Left lobe of liver (tissue), 2 donors: ENCODE results near the gene DCX. TPM values are rescaled to one million over a fixed set of nuclear protein-coding genes. Genes with fewer than 3 reads are reported as not detected.
"Not testable (repeated sequence)": the region's sequence is repeated elsewhere in the genome, so short reads cannot be mapped to it uniquely, and the experiment has no call there.

ENCODE experiments used
- ATAC-seq: fragments of 200-7000 bp; cut with Tn5 transposase; one replicate; pipeline ENCODE4 v1.9.1; 2020; ENCODE audit warnings: mild to moderate bottlenecking, moderate library complexity
- DNase-seq: peaks from one replicate; pipeline ENCODE4 v3.0.0-alpha.2; 2020; ENCODE audit warnings: low spot score
- total RNA-seq: library from RNA; stranded (reverse); gene quantifications from one replicate; pipeline ENCODE4 v1.2.1, GENCODE V29; 2021
- donor health status: DM: no; HTN: no; CAD: no; lungs with moderate emphysema.
- donor health status: DM: no; HTN: yes; CAD: no.

DCX gene
- total RNA-seq, 1 donor from 2014 or later: not detected

DNA sequence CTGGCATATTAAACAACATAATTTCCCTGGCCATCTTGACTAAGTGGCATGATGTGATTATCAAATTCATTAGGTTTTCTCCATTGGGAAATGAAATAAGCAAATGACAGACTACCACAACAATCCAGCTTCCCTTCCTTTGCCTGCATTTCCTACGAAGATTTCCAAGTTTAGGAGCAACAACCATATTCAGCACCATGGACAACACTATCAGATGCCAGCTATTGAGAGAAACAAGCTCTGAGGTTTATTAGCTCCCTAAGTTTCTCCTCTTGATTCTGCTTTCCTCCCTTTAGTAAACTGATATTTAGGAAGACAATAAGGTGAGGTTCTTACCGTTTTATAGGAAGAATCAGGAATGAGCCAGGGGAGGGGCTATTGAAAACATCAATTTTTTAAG, 36.2 kb downstream of the DCX start:
- ATAC-seq: no peak
- no peak for DNase-seq

DNA sequence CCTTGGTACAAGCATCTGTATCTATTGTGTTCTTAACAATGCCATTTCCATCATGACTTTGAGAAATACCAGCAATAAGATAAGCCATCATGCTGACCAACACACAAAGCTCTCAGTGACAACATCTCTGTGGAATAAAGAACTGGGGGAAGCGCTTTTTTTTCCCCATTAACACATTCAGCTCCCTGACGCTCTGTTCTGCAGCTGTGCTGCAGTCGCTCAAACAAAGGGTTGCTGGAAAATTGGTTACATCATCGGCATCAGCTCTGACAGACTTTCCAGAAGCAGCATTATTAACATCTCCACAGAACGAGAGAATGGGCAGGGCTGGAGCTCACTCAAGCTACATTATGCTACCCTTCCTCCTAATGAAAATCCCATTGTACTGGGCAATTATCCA, 39.9 kb downstream of the DCX start:
- ATAC-seq (no peak), DNase-seq (no peak)

DNA sequence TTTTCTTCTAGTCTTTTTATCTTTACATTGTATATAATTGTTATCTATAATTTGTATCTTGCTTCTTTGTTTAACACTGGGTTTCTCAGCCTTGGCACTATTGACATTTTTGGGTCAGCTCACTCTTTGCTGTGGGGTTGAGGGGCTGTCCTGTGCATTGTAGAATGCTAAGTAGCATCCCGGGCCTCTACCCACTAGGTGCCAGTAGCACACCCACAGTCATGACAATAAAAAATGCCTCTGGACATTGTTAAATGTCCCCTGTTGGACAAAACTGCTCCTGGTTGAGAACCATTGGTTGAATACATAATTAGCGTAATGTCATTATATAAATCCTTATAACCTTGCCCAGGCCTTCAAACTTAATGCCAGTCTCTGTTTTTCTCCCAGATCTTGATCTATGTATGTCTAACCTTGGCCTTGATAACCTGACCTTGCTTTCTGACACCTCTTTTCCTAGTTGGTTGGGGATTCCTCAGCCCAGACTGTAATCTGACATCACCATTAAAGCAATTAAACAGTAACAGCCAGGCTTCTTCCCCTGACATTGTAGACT, 46.1 kb downstream of the DCX start:
- ATAC-seq (no peak), DNase-seq (no peak)

DNA sequence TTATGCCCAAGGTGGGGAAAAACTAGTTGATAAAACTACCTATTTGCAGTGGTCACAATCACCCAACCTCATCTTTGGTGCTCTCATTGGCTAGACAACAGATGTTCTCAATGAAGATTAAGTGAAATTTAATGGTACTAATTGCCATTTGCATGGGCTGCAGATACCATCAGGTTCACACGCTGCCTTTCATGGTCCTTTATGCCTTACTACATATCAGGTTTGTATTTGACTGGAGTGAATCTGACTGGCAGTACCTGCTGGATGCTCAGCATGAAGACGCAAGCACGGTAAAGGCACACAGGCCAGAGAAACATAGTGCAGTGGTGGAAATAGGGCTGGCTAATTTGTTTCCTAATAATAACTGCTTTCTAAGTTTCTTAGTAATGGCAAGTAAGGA, 48.3 kb downstream of the DCX start:
- no peak for ATAC-seq
- DNase-seq: no peak

DNA sequence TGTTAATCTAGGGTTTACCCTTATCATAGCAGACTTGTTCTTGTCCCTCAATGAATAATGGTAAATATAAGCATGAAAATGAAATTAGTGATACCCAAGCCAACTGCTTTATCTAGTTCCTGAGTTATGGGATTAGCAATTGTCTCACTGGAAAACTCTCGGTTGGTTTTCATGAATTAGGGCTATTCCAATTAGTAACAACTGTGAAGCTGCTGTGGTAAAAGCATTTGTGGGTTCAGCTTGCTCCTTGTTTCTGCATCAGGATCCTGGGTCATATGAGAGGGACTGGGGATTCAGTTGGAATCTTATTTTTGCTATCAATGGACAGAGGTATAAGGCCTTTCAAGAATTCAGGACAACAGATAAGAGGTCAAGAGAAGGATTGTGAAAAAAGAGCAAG, 50.2 kb downstream of the DCX start:
- DNase-seq: no peak
- no peak for ATAC-seq

DNA sequence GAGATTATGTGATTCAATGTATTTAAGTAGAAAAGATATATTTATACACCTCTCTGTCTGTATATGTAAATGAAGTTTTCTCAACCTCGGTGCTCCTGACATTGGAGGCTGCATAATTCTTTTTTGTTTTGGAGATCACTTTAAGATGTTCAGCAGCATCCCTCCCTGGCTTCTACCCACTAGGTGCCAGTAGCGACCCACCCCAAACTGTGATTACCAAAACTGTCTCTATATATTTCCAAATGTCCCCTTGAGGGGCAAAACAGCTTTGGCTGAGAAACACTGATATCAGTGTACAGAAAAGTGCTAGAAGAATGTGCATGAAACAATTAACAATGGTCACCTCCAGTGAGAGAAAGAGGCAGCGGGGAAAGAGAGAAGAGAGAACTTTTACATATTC, 51.2 kb downstream of the DCX start:
- DNase-seq (no peak), ATAC-seq (no peak)

DNA sequence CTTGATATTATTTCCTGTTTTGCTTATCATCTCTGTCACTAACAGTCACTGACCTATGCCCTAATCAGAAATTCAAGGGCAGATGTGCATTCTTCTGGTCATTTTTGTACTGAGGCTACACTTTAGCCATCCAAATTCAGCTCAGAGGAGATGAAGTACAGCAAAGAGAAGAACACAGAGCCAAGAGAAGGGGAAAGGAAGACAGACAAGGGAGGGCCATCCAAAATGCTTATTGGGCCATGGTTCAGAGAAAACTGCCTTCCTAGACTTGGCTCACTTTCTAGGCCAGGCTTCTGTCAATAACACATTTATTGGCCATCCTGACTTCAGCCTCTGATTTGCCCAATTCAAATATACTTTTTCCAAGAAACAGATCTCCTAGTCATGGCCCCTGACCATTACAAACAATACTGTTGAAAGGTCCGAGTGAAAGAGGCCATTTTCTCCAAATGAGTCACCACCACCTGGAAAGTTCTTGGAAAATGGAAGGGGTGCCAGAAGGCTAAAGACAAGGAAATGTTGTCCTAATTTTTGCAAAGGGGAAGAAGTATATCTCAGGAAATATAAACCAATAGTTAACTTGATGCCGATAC, 56.4 kb downstream of the DCX start:
- no peak for ATAC-seq
- DNase-seq: no peak

DNA sequence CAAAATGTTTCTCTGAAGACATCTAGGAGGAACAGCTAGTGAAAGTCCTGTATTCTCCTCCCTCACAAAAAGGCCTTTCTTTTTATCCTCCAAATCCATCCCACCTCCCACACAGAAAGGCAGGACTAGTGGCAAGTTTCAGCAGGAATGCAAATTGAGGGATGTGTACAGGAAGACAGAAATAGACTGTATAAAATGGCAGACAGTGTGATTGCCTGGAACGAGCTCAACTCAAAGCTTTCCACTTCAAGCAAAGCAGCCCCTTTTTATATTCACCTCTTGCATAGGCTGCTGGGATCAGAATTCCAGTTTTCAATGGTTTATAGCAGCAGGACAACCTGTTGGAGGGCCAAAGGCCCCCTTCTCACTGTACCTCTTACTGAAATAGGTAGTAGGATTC, 57.5 kb downstream of the DCX start:
- ATAC-seq (no peak), DNase-seq (no peak)

DNA sequence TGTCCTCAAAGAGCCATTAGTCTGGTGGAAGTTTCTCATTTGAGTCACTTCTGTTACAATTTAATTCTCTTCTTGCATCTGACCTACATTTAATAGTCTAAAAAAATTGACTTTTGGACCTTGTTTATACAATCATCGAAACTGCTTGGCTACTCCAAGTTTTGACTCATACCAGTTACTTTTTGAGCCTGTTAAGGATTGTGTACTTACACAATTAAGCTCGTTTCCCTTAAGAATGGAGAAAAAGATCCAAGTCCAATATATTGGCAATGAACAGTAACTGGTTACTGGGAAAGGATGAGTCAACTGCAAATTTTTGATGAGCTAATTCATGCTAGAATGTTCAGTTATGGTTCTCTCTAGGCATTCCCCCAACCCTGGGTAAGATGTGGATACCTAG, 58.2 kb downstream of the DCX start:
- DNase-seq: no peak

DNA sequence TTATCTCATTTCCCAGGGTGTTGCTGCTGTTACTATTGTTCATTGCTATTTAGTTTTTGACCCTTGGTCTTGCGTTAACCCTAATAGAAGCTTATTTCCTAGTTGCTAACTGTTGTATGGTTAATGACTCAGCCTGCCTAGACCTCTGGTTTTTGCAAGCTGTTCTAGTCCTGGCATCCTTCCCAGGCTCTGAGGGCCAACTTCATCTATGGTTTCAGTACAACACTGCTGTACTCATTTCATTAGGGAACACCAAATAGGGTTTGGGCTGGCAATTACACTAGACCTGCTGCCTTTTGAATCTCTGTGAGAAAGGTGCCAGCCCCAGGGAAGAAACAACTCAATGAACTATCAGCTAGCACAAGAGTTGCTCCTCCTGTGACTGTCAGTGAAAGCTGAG, 59.6 kb downstream of the DCX start:
- DNase-seq (peak; percentile 40), ATAC-seq (peak; percentile 60)

More for the DNA sequence above, 58.2 kb downstream of the DCX start:
- ATAC-seq: no peak

DNA sequence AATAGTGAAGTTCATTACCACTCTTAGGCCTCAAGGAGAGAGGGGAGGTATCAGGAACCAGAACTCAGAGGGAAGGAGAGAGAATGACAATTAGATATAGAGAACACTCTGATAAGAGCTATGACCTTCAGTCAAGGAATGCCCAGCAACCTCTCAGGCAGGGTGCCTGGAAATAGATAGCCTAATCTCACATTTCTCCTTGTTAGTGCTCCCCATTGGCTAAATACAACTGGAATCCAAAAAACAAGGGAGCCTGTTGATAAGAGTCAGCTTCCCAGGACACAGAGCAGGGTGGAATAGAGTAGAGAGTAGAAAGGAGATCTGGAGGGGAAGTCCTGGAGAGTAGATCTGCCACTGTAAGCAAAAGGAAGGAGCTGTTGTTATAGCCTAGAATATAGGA, 62.1 kb downstream of the DCX start:
- no peak for ATAC-seq
- no peak for DNase-seq

DNA sequence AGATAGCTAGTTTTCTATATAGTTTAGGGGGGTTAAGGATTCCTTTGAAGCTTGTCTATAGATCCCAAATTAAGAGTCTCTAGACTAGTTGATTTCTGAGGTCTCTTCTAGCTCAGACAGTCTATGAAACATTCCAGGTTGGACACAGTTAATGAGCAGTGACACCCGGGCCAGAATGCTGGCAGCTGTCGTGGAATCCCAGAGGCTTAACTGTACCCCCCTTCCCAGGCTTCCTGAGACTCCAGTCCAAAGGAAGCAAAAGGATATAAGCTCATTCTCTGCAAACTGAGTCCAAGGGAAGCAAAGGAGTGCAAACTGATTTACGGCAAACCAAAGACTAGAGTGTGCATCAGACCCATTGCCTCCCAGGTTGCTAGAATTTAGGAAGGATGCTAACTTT, 62.9 kb downstream of the DCX start:
- ATAC-seq (no peak), DNase-seq (no peak)

DNA sequence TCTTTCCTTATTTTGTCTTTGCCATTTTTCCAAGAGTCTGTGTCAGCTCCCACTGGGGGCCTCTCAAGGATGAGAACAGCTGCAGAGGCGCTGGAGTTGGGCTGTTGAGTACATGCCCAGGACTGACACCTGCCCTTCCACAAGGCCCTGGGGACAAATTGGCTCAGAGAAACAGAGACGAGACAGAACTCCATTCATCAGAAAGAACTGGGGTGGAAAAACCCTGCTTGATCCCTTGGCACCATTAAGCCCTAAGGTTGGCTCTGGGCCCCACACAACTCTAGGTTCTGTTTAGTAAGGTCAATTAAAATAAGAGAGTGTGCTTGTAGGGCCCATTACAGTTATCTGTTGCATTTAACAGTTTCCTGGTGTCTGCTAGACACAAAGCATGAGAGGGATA, 63.6 kb downstream of the DCX start:
- DNase-seq (no peak), ATAC-seq (no peak)

DNA sequence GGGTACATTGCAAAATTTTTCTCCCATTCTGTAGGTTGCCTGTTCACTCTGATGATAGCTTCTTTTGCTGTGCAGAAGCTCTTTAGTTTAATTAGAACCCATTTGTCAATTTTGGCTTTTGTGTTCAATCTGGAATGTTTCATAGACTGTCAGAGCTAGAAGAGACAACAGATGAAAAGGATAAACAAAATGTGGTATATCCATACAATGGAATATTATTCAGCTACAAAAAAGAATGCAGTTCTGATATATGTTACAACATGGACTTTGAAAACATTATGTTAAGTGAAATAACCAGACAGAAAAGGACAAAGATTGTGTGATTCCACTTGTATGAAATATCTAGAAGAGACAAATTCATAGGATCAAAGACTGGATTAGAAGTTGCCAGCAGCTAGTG, 65.8 kb downstream of the DCX start:
- not testable (repeated sequence) for ATAC-seq, DNase-seq

DNA sequence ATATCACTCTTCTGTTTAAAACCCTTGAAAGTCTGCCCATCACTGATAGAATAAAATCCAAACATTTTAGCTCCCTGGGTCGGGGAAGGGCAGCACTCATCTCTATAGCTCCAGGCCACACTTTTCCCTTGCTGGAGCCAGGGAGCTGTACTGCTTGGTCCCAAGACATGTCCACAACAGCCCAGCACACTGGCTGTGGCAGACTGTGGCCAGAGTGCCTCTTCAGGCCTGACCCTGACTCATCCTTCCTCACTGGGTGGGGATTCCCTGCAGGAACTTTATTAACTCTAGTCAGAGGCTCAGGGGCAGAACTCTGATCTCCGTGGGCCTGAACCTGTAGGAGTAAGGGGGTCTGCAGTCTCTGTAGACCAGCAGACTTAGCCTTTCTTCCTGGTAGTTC, 71.9 kb downstream of the DCX start:
- DNase-seq (no peak), ATAC-seq (no peak)

DNA sequence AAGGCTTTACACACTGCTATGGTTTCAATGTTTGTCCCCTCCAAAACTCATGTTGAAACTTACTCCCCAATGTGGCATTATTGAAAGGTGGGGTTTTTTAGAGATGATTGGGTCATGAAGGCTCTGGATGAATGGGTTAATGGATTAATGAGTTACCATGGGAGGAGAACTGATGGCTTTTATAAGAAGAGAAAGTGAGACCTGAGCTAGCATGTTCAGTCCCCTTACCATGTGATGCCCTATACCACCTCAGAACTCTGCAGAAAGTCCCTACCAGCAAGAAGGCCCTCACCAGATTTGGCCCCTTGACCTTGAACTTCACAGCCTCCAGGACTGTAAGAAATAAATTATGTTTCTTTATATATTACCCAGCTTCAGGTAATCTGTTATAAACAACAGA, 72.8 kb downstream of the DCX start:
- ATAC-seq: no peak

DNA sequence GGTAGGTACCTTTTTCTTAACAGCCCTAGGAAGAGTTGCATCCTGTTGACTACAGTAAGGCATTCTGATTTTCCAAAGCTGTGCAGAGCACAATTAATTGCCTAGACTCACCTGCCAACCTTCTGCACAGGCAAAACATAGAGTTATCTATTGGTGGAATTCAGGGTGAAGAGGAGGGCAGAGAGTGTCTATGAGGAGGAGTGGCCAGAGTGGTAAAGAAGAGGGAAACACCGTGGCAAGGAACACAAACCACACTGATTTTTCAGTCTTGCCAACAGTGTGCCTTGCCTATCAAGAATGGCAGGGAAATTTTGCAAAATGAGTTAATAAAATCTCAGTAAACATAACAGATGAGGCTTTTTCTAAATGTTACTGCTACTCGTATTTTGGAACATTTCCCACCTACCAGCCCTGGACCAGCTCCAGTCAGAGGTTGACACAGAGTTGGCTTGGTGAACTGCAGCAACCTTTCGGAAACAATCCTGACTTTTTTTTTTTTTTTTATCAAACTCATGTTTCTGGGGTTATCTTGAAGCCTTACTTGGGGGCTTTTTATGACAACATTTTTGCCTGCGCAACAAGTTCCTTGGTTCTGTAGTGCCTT, 73.8 kb downstream of the DCX start:
- DNase-seq (peak; percentile 33), ATAC-seq (no peak)

More for the DNA sequence above, 72.8 kb downstream of the DCX start:
- no peak for DNase-seq

DNA sequence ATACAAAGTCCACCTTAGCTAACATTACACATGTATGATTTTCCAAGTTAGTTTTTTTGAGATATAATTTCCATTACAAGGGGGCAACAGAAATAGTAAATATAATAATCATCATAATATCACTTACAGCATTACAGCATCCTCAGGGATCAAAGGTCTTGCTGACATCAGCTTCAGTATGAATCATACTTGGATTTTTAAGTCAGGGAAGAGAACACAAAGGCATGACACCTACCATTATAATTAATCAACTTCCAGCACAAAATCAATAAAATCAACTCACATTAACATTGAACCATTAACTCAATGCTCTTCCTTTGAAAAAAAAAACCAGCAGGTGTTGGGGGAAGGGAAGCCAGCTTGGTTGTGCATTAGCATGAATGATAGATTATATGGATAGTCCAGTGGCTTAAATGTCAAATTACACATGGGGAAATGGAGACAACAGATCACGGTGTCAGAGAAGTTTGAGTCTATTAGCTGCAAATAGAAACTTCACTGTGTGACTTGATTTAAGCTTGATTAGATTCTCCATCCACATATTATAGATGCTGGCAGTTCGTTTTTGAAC, 74.8 kb downstream of the DCX start:
- DNase-seq: no peak

DNA sequence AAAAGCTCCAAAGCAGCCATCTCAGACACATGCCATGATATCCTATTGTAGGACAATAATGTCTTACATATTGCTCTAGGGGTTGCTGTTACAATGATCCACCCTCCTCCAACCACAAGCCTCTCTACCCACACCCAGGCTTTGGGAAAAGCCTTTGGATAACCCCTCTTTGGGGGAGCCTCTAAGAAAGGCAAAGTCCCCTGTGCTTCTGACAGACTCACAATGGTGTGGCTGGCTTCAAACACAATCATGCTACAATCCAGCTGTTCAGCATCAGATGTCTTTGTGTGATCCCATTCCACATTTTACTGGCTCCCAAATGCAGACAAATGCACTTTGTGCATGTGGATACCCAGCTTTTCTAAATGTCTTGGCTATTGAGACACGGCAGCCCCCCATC, 75.9 kb downstream of the DCX start:
- DNase-seq (no peak), ATAC-seq (no peak)

More for the DNA sequence above, 74.8 kb downstream of the DCX start:
- ATAC-seq: no peak

DNA sequence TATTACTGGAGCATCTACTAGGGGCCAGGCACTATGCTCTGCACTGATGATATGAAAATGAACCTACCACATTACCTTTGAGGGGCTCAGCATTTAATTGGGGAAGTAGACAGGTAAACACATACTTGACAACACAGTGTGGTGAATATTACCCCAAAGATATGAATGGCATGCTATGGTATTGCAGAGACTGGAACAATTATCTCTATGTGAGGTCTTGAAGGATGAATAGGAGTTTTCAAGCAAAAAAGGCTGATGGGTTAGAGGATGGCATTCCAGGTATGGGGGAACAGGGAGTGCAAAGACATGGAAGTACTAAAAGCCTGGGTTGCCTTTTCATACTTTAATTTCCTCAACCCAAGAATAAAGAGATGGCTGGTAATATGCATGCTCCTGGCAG, 82.6 kb downstream of the DCX start:
- ATAC-seq (no peak), DNase-seq (no peak)

DNA sequence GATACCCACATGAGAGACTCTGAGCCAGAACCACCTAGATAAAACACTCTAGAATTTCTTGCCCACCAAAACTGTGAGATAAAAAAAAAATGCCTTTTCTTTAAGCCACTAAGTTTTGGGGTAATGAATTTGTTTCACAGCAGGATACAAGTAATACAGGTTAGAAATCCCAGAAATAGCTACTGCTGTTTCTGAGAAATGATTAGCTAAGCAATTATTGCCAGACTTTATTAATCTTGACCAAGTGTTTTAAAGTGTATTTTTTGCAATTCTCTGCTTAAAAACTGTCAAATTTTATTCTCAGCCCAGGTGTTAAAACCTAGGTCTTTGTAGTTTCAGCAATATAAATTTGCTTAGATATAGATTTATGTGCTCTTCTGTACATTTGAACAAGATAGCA, 83.1 kb downstream of the DCX start:
- no peak for DNase-seq
- ATAC-seq: no peak

DNA sequence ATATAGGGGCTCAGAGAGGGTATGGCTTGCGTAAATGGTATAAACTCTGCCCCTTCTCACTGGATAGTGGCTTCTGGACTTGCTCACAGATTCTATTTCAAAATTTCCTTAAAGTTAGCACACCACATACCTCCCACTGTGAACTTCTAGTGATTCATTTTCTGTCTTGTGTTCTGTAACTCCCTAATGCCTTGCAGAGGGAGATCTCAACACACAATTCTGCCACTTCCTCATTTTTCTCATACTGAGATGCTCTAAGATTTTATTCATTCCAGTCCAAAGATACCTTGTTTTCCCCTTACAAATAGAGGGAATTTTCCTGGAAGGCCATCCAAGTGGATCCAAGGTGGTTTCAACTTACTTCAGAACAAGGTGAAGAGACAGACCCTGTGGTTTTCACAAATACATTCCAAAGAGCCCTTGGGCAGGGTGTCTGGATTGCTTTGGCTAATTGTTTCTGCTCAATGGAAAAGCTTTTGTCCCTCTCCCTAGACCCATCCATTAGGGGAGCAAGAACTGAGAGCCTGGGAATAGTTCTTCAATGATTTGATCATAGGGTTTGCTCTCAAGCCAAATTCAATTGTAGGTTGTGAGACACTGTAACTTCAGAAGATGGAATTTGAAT, 89.6 kb downstream of the DCX start:
- ATAC-seq (no peak), DNase-seq (no peak)
